ENCODE data around the gene GPD1. TPM values are rescaled to one million over a fixed set of nuclear protein-coding genes. Genes with fewer than 3 reads are reported as not detected.

Gene GPD1
- 0.11 and 0.13 TPM in 2 replicates for total RNA-seq

GRCh38 chr12:50103767-50104321, at the start of gene GPD1:
GPD1 (plus strand) TSS chr12:50104008; CDS start chr12:50104051, 43 bp downstream.

GRCh38 chr12:50057000-50057841, 46.6 kb upstream of the GPD1 start, which contains the start of gene ASIC1:
ASIC1 (plus strand) TSS chr12:50057596; CDS start chr12:50058767, 1,171 bp downstream.

GRCh38 chr12:50084775-50085614, 18.8 kb upstream of the GPD1 start, which contains the start of gene SMARCD1:
SMARCD1 (plus strand) TSS chr12:50085342; CDS start chr12:50085370, 28 bp downstream.

DNA sequence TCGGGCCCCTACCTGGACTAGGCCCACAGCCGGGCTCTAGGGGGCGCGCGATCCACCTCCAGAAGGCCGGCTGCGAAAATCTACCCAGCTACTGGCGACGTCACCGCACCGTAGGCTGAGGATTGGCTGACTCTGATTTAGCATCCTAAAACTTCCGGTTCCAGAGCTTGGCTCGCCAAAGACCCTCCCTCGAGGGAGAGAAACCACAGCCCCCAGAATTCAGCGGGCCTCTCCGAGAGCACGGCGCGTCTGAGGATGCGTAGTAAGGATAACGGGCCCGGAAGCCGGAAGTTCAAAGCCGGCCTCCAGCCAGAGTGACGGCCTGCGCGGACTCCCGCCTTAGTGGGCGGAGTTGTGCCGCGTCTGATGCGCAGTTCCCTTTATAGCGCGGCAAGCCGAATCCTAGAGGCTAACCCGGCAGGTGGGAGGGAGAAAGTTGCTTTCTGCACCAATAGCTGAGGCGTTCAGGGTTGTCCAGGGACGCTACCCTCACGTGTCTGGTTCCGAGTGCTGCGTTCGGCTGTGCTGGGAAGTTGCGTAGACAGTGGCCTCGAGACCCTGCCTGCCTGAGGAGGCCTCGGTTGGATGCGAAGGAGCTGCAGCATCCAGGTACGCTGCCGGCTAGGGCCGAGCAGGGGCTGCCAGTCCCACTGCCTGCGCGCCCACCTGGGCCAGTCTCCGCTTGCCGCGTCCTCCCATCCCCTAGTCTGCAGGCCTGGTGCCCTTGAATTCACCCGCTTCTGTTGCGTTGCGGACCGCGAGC, 8.1 kb downstream of the GPD1 start, which contains the start of gene COX14:
COX14 (plus strand) TSS at position 544 of the 763 bp plus-strand sequence. CDS start 7,808 bp downstream, outside the sequence.

Other genes with a start within 250 kb of the GPD1 start
- 3.0 and 5.2 TPM in 2 replicates for gene FAIM2, start 200.1 kb upstream of the GPD1 start, total RNA-seq
- not detected in 2 replicates for gene AQP2, start 153.3 kb upstream of the GPD1 start, total RNA-seq
- gene AQP5, start 142.1 kb upstream of the GPD1 start, total RNA-seq = 0.13 TPM in 1 of 2 replicates, not detected in the other
- not detected in 2 replicates for gene AQP6, start 131.1 kb upstream of the GPD1 start, total RNA-seq
- gene RACGAP1, start 78.5 kb upstream of the GPD1 start, total RNA-seq = 55.5 and 71.2 TPM in 2 replicates
- gene ASIC1, start 46.4 kb upstream of the GPD1 start, total RNA-seq = 3.6 and 3.7 TPM in 2 replicates
- gene SMARCD1, start 18.7 kb upstream of the GPD1 start, total RNA-seq = 47.7 and 48.5 TPM in 2 replicates
- gene COX14, start 8.2 kb downstream of the GPD1 start, total RNA-seq = 28.9 and 37.8 TPM in 2 replicates
- gene CERS5, start 63.4 kb downstream of the GPD1 start, total RNA-seq = 43.2 and 45.5 TPM in 2 replicates
- gene LIMA1, start 179.5 kb downstream of the GPD1 start, total RNA-seq = 601 and 610 TPM in 2 replicates

All from articular chondrocyte of knee joint (primary cell).